NCI-H82 treated with DMSO at 0.1 percent for 48 hours (cell line): ENCODE results near the gene CRYZL1.

Experiments used
- DNase-seq: peaks from one replicate; lab custom pipeline; 2025; ENCODE audit not compliant: unreplicated experiment; lab: John Stamatoyannopoulos, UW

The CRYZL1 gene

GRCh38 chr21:33566514-33566913, 75.0 kb downstream of the CRYZL1 start:
- no peak for DNase-seq

GRCh38 chr21:33562389-33562788, 79.2 kb downstream of the CRYZL1 start:
- DNase-seq: no peak

GRCh38 chr21:33561373-33561772, 80.2 kb downstream of the CRYZL1 start:
- DNase-seq: no peak

GRCh38 chr21:33560965-33561364, 80.6 kb downstream of the CRYZL1 start:
- DNase-seq: peak; percentile 22

- no peak for DNase-seq
Measured at GRCh38 chr21:33559813-33560212, 81.7 kb downstream of the CRYZL1 start.

GRCh38 chr21:33558777-33559421, 82.6 kb downstream of the CRYZL1 start:
- no peak for DNase-seq

GRCh38 chr21:33557447-33557846, 84.1 kb downstream of the CRYZL1 start:
- no peak for DNase-seq

GRCh38 chr21:33554982-33555344, 86.6 kb downstream of the CRYZL1 start:
- DNase-seq: no peak

GRCh38 chr21:33554236-33554981, 87.1 kb downstream of the CRYZL1 start:
- DNase-seq: no peak

GRCh38 chr21:33552999-33553598, 88.4 kb downstream of the CRYZL1 start:
- DNase-seq: no peak

- no peak for DNase-seq
Measured at GRCh38 chr21:33552093-33552998, 89.2 kb downstream of the CRYZL1 start.

- DNase-seq: no peak
Measured at GRCh38 chr21:33551664-33552063, 89.9 kb downstream of the CRYZL1 start.

GRCh38 chr21:33550772-33551660, 90.5 kb downstream of the CRYZL1 start:
- DNase-seq: no peak

GRCh38 chr21:33549848-33550771, 91.4 kb downstream of the CRYZL1 start:
- DNase-seq: no peak

GRCh38 chr21:33546086-33546485, 95.5 kb downstream of the CRYZL1 start:
- DNase-seq: no peak

GRCh38 chr21:33544451-33545195, 96.9 kb downstream of the CRYZL1 start:
- DNase-seq: no peak

GRCh38 chr21:33543505-33544129, 97.9 kb downstream of the CRYZL1 start:
- DNase-seq: peak; percentile 35
